GM19395 (cell line): ENCODE results near the gene C6orf141.
A peak's percentile ranks its signal among the peaks of the same experiment; 100 is the strongest.

ENCODE experiments used
- ATAC-seq: cut with Tn5 transposase; IDR thresholded peaks from one replicate; pipeline ENCODE4 v1.9.1; 2021; ENCODE audit warnings: mild to moderate bottlenecking, moderate library complexity; ENCODE audit not compliant: unreplicated experiment

The C6orf141 gene

DNA sequence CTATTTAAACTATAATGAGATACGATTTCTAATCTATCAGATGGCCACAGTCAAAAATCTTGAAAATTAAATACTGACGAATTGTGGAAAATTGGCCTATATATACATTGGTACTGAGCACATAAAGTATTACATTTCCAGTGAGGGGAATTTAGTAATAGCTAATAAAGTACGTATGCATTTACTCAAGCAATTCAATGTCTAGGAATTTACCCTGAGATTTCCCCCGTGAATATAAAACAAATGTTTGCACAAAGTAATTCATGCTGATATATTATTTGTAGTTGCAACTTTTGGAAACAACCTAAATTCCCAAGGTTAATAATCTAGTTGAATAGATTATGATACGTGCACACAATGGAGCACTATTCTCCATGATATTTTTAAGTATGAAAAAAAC is 14.7 kb upstream of the C6orf141 start:
- no peak for ATAC-seq

DNA sequence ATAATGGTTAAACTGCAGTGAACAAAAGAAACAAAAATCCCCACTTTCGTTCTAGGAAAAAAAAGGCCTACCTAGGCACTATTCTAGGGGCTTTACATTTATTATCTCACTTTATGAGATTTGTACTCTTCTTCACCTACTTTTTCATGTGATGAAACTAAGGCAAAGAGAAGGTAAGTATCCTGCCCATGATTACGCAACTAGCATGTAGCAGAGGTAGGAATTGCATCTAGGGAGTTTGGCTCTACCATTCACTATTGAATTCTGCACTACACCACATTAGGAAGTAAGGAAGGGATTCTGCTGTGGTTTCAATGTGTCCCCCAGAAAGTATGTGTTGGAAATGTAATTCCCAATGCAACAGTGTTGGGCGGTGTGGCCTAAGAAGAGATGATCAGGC is 11.4 kb upstream of the C6orf141 start:
- ATAC-seq: no peak

DNA sequence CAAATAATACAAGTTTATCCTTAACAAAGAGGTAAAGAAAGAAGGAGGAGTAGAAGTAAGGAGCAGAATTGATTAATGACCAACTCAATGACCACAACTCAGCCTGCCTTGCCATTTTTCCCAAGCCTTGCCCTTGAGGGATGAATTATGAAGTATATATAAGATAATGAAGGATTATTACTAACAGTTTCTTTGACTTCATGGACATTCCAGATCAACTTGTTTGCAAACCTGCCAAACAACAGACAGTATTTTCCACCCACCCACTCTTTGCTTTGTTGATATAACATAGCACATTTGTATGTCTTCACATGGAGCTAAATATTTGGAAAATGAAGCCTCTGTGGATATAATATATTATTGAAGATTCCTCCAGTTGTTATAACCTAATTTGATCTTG is 9.9 kb upstream of the C6orf141 start:
- ATAC-seq: no peak

DNA sequence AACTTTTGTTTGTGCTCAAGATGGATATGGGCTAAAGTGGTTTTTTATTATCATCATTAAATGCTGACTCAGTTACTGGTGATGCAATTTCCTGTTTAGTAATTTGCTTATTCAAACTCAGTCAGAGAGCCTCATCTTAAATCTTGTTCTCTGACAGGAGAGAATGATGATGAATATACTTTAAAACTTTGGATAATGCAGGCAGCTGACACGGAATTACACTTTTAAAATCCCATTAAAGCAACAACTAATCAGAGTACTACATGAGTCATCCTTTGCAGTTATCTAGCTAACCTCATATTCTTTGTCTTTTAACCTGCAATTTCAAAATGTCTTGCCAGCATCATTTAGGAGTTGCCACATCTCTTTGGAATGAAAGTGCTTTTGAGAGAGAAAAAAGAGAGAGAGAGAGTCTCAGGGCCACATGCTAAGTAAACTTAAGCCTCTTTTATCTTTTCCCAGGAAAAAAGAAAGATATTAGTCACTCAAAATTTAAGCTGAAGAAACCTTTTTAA is 9.2 kb upstream of the C6orf141 start:
- ATAC-seq: no peak

- no peak for ATAC-seq
Measured at GRCh38 chr6:49541936-49542335, 8.5 kb upstream of the C6orf141 start.

- ATAC-seq: no peak
Measured at GRCh38 chr6:49543087-49543858, 7.2 kb upstream of the C6orf141 start.

- ATAC-seq: no peak
Measured at GRCh38 chr6:49546331-49546730, 4.1 kb upstream of the C6orf141 start.

- ATAC-seq: no peak
Measured at GRCh38 chr6:49548613-49549304, 1.7 kb upstream of the C6orf141 start.

DNA sequence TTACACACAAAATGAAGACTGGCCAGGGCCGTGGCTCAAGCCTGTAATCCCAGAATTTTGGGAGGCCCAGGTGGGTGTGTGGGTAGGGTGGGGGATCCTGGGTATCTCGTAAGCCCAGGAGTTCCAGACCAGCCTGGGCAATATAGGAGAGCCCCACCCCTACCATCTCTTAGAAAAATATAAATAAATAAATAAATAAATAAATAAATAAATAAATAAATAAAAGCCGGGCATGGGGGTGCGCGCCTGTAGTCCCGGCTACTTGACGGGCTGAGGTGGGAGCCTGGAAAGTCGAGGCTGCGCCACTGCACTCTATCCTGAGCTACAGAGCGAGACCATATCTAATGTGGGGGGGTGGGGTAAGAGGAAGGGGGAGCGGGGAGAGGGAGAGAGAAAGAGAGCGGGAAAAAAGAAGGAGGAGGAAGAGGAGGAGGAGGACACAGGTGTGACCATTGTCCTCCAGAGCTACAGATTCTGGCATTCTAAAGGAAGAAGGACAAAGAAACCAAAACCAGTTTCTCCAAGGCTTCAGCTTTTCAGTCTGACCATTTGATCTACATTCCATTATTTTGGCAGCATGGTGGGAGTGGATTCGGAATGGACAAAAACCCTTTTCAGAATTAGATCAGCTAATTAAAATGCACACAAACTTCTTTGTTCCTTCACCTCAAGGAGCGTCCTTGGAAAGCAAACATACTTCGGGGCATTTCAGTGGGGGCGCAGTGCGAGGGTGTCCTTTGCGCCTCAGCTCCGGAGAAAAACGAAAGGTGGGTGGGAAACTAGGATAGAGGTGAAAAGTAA is 577 bp upstream of the C6orf141 start:
- ATAC-seq: no peak

DNA sequence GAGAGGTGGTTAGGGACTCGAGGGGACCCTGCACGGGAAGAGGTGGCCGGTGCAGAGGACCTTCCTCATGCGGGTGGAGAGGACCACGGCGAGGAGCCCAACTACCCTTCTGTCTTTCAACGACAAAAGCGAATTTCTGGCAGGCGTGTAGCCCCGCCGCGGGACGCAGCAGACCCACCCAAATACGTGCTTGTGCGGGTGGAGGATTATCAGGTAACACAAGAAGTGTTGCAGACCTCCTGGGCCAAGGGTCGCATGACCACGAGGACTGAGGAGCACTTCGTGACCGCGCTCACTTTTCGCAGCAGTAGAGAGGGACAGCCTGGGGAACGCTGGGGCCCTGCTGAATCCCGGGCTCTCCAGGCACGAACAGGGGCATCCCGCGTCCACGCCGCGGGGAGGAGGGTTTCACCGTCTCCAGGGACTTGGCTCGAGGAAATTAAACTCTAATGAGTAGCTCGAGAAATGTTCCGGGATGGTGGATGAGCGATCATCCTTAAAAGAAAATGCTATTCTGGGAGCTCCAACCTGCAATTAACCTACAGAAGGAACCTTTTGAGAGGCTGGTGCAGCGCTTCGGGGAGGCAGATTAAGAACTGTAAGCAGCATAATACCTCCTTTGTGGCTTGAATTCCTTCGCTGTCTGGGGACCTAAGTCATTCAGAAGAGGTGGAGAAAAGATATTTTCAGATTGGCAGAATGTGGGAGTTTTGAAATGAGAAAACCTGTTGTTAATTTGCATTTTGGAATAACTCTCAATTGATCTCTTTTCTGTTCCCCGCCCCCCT is 804 bp downstream of the C6orf141 start:
- ATAC-seq: peak; percentile 57

GRCh38 chr6:49551866-49552129 is 1.3 kb downstream of the C6orf141 start:
- peak; percentile 60 for ATAC-seq

DNA sequence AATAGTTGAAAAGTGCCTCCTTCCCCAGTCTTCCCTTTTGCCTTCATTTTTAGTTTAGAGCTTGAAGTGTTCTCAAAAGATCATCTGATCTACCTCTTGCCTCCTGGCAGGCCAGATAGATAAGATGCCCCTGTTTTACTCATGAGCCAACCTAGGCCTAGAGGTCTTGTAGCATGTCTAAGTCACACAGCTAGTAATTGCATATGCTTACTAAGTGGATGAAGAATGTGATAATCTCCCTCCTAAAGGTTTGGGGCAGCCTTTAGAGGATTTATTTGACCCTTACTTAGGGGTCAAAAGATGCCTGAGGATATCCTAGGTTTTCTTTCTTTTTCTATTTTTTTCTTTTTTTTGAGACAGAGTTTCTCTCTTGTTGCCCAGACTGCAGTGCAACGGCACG is 2.1 kb downstream of the C6orf141 start:
- ATAC-seq: no peak

GRCh38 chr6:49553384-49553783 is 2.9 kb downstream of the C6orf141 start:
- no peak for ATAC-seq

DNA sequence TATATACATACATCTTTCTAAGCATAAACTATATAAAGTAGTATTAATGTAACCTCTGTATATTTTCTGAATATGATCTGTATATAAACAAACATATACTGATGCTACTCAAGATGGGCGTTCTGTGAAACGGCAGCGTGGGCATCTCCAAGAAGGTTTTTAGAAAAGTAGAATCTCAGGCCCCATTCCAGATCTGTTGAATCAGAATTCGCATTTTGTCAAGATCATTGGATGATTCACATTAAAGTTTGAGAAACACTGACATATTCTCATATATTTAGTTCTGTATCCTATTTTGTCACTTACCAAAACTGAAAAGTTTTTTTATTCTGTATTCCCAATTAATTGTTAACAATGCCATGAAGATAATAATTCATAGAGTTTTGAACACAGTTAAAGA is 5.5 kb downstream of the C6orf141 start:
- ATAC-seq: no peak

DNA sequence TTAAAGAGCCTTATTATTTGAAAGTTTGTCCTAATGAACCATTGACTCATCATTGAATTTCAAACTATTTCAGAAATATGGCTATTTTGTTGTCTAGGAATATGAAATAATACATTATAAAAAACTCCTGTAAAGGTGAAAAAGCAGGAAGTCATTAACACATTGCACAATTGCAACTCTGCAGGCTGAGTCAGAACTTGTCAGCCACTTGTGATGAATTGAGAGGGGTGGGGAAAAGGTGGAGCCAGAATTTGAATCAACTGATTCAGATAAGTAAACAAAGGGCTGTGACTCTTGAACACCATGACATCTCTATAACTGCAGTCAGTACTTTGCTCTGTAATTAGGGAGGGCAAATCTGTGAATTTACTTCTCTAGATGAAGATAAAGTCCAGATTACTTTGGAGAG is 6.0 kb downstream of the C6orf141 start:
- no peak for ATAC-seq

- no peak for ATAC-seq
Measured at GRCh38 chr6:49557177-49557576, 6.7 kb downstream of the C6orf141 start.

- ATAC-seq: no peak
Measured at GRCh38 chr6:49558238-49558637, 7.8 kb downstream of the C6orf141 start.

- ATAC-seq: no peak
Measured at GRCh38 chr6:49563006-49563886, 12.8 kb downstream of the C6orf141 start.

DNA sequence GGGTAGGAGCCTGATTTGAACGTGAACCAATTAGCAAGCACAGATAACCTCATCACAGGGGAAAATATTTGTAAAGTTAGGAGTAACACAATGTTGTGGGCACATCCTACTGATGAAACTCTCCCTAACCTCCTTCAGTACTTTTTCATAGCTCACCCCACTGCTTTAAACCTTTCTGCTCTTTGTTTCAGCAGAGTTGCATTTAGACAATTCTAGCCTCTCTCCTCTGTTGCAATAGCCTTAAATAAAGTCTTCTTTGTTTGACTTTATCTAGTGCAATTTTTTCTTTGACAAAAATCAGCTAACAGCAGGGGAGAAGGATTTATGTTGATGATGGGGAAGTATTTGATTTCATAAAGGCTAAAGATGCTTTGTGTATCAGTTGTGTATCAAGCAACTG is 14.1 kb downstream of the C6orf141 start:
- no peak for ATAC-seq

GRCh38 chr6:49565261-49565660 is 14.8 kb downstream of the C6orf141 start:
- ATAC-seq: no peak
